GM21717 (cell line): ENCODE results near the gene MS4A6E.
"Not testable (repeated sequence)": the region's sequence is repeated elsewhere in the genome, so short reads cannot be mapped to it uniquely, and the experiment has no call there.

ENCODE experiments used
- ATAC-seq: cut with Tn5 transposase; IDR thresholded peaks from one replicate; pipeline ENCODE4 v1.9.1; 2021; ENCODE audit warnings: mild to moderate bottlenecking, moderate library complexity; ENCODE audit not compliant: unreplicated experiment

The MS4A6E gene

GRCh38 chr11:60334005-60334620 lies 7.1 kb downstream of the MS4A6E start:
- peak; percentile 54 for ATAC-seq

GRCh38 chr11:60336767-60337391 lies 9.8 kb downstream of the MS4A6E start:
- no peak for ATAC-seq

GRCh38 chr11:60338053-60338452 lies 11.0 kb downstream of the MS4A6E start:
- no peak for ATAC-seq

- ATAC-seq, result no peak
These were observed 12.3 kb downstream of the MS4A6E start for GRCh38 chr11:60339356-60339755.

- ATAC-seq, result no peak
These were observed 16.1 kb downstream of the MS4A6E start for GRCh38 chr11:60343094-60343704.

- no peak for ATAC-seq
These were observed 17.1 kb downstream of the MS4A6E start for GRCh38 chr11:60344146-60344545.

GRCh38 chr11:60345489-60345888 lies 18.4 kb downstream of the MS4A6E start:
- no peak for ATAC-seq

- ATAC-seq, result peak; percentile 50
These were observed 20.2 kb downstream of the MS4A6E start for GRCh38 chr11:60347084-60347797.

GRCh38 chr11:60348116-60348515 lies 21.1 kb downstream of the MS4A6E start:
- no peak for ATAC-seq

GRCh38 chr11:60349990-60350389 lies 22.9 kb downstream of the MS4A6E start:
- ATAC-seq, result no peak

- no peak for ATAC-seq
These were observed 30.7 kb downstream of the MS4A6E start for GRCh38 chr11:60357771-60358170.

- no peak for ATAC-seq
These were observed 33.6 kb downstream of the MS4A6E start for GRCh38 chr11:60360621-60361020.

- ATAC-seq, result no peak
These were observed 35.2 kb downstream of the MS4A6E start for GRCh38 chr11:60362241-60362640.

- peak; percentile 42 for ATAC-seq
These were observed 36.8 kb downstream of the MS4A6E start for GRCh38 chr11:60363542-60364470.

GRCh38 chr11:60366262-60366904 lies 39.3 kb downstream of the MS4A6E start:
- not testable (repeated sequence) for ATAC-seq

- peak; percentile 88 for ATAC-seq
These were observed 40.0 kb downstream of the MS4A6E start for GRCh38 chr11:60367009-60367408.

GRCh38 chr11:60367896-60368295 lies 40.8 kb downstream of the MS4A6E start:
- no peak for ATAC-seq

GRCh38 chr11:60370252-60370810 lies 43.3 kb downstream of the MS4A6E start:
- no peak for ATAC-seq

- no peak for ATAC-seq
These were observed 43.8 kb downstream of the MS4A6E start for GRCh38 chr11:60370811-60371298.

GRCh38 chr11:60371386-60371785 lies 44.3 kb downstream of the MS4A6E start:
- no peak for ATAC-seq
